Lower leg skin (tissue), 3 donors: ENCODE data around the gene GRK2.

Source experiments
- CTCF ChIP-seq, 3 donors: fragments of 450-650 bp; IDR thresholded peaks; one replicate each; pipeline ENCODE4 v1.5.1; 2016; ENCODE audit warnings: antibody characterized with exemption in 3 of 3, mild to moderate bottlenecking in 3 of 3, moderate library complexity in 2 of 3
- POLR2A ChIP-seq, 2 donors: fragments of 450-650 bp; IDR thresholded peaks; one replicate each; pipeline ENCODE4 v1.6.1; 2016 to 2017; ENCODE audit warnings: antibody characterized with exemption in 2 of 2, mild to moderate bottlenecking in 1 of 2, moderate library complexity in 1 of 2

- TF ChIP-seq CTCF (IDR thresholded peaks at IDR 0.05) (no peak), POLR2A (IDR thresholded peaks at IDR 0.05) (no peak)
Measured at GRCh38 chr11:67311556-67312082, 45.3 kb downstream of the GRK2 start.
